SU-DHL-6 (cell line): ENCODE data around the gene CLHC1.

ENCODE experiments used
- CTCF ChIP-seq: fragments of 200-600 bp; sonication (generic); IDR thresholded peaks from one replicate; pipeline ENCODE4 v1.5.1; 2017; ENCODE audit warnings: antibody characterized with exemption, mild to moderate bottlenecking, low read length, moderate library complexity; ENCODE audit not compliant: insufficient read depth, poor library complexity, severe bottlenecking
- EZH2phosphoT487 ChIP-seq: fragments of 200-600 bp; sonication (generic), shearing (Covaris generic); conservative IDR thresholded peaks from 2 replicates; pipeline ENCODE4 v1.6.1; 2018; ENCODE audit warnings: mild to moderate bottlenecking, antibody characterized with exemption, low read length, moderate library complexity, mixed read lengths

GRCh38 chr2:55169359-55169758 lies 62.7 kb downstream of the CLHC1 start:
- TF ChIP-seq CTCF, result no peak
- no peak for TF ChIP-seq EZH2phosphoT487
